PC-9 (cell line): ENCODE measurements around the gene AP3S1.

Source experiments
- EZH2 ChIP-seq: fragments of 200-600 bp; sonication (generic); IDR thresholded peaks from 2 replicates; pipeline ENCODE4 v1.8.0; 2017; ENCODE audit warnings: antibody characterized with exemption, low read depth
- TF ChIP-seq, protein P1 (sequence below): fragments of 200-600 bp; sonication (generic); conservative IDR thresholded peaks from 2 replicates; pipeline ENCODE4 v1.6.1; 2017; ENCODE audit warnings: mixed run types, antibody characterized with exemption, mild to moderate bottlenecking, moderate library complexity

DNA sequence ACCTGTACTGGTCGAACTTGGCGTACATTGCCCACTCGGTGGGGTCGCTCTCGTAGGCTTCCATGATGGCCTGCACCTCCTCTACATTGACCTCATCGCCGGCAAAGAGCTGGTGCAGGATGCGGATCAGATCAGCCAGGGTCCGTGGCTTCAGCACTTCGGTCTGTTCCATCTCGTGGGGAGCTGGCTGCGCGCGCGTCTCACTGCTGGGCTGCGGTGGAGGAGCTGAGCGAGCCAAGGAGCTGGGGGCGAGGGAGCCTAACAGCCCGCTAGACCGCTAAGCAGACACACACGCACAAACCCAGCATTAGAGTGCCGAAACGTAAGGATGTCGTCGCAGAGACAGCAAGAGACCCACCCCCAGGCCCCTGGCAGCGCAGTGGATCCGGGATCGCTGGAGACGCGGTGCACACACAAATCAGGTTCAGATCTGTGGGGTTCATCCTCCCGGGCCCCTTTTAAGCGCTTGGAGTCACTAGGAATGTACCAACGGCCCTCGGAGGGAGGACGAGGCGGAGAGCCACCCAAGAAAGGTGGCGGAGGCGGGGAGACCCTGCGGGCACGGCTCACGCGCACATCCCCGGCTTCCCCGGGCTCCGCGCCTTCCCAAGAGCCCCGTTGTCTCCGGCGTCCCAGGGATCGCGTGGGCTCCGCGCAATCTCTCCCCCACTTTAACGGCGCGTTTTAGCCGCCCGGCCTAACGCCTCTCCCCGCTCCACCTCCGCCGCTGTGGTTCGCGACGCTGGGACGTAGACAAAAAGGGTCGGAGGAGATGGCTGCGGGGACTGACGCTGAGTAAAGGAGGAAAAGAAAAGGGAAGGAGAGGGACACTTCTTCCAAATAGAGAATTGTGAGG is 25.3 kb upstream of the AP3S1 start, which contains the start of gene CDO1:
- TF ChIP-seq, protein P1, sequence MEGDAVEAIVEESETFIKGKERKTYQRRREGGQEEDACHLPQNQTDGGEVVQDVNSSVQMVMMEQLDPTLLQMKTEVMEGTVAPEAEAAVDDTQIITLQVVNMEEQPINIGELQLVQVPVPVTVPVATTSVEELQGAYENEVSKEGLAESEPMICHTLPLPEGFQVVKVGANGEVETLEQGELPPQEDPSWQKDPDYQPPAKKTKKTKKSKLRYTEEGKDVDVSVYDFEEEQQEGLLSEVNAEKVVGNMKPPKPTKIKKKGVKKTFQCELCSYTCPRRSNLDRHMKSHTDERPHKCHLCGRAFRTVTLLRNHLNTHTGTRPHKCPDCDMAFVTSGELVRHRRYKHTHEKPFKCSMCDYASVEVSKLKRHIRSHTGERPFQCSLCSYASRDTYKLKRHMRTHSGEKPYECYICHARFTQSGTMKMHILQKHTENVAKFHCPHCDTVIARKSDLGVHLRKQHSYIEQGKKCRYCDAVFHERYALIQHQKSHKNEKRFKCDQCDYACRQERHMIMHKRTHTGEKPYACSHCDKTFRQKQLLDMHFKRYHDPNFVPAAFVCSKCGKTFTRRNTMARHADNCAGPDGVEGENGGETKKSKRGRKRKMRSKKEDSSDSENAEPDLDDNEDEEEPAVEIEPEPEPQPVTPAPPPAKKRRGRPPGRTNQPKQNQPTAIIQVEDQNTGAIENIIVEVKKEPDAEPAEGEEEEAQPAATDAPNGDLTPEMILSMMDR, result no peak
- TF ChIP-seq EZH2, result no peak
